Breast epithelium (tissue), 4 donors: ENCODE data around the gene SYT5. TPM values are rescaled to one million over a fixed set of nuclear protein-coding genes. Genes with fewer than 3 reads are reported as not detected.

Source experiments
- DNase-seq, 2 donors: peaks; one replicate each; pipeline ENCODE4 v3.0.0-alpha.2; 2019; ENCODE audit warnings: low spot score in 2 of 2
- H3K27ac ChIP-seq, 2 donors: fragments of 200-600 bp; sonication (generic) in 1 of 2; one replicate each; pipeline ENCODE4 v1.5.1; 2016 to 2019; ENCODE audit warnings: mild to moderate bottlenecking in 1 of 2
- H3K27me3 ChIP-seq, 2 donors: fragments of 200-600 bp; sonication (generic) in 1 of 2; one replicate each; pipeline versions ENCODE4 v1.5.1 to v1.6.0; 2017 to 2019; ENCODE audit warnings: control low read depth in 1 of 2, mild to moderate bottlenecking in 1 of 2
- H3K36me3 ChIP-seq: fragments of 200-600 bp; one replicate; pipeline ENCODE4 v1.5.1; 2019
- H3K4me1 ChIP-seq, 2 donors: fragments of 200-600 bp; sonication (generic); one replicate each; pipeline ENCODE4 v1.5.1; 2016 to 2019; ENCODE audit warnings: control low read depth in 1 of 2
- H3K4me3 ChIP-seq, 3 donors: fragments of 200-600 bp; sonication (generic); 1 replicate in 2 of 3; 2 replicates in 1 of 3; pipeline ENCODE4 v1.5.1; 2016 to 2019; ENCODE audit warnings: mild to moderate bottlenecking in 3 of 3, moderate library complexity in 2 of 3
- H3K9me3 ChIP-seq, 2 donors: fragments of 200-600 bp; sonication (generic) in 1 of 2; one replicate each; pipeline ENCODE4 v1.5.1; 2016 to 2019; ENCODE audit warnings: control low read depth in 1 of 2
- CTCF ChIP-seq, 3 donors: fragments of 450-650 bp; IDR thresholded peaks; one replicate each; pipeline ENCODE4 v1.5.1; 2016 to 2017; ENCODE audit warnings: antibody characterized with exemption in 3 of 3, mild to moderate bottlenecking in 3 of 3, moderate library complexity in 3 of 3
- POLR2A ChIP-seq: fragments of 450-650 bp; IDR thresholded peaks from one replicate; pipeline ENCODE4 v1.6.1; 2016; ENCODE audit warnings: antibody characterized with exemption, mild to moderate bottlenecking, moderate library complexity
- POLR2AphosphoS5 ChIP-seq, 3 donors: sonication (generic); formaldehyde crosslinking; IDR thresholded peaks; one replicate each; pipeline ENCODE4 v1.6.1; 2017; ENCODE audit warnings: antibody characterized with exemption in 3 of 3
- intact Hi-C: fragments of 100-400 bp; cut with DNase I; formaldehyde crosslinking; loops from one replicate; pipeline ENCODE4 v1.15.1; 2023; ENCODE audit warnings: low total_unique reads
- total RNA-seq, 3 donors: library from RNA; depleted of rRNA; stranded (reverse); fragments of >200 nt; gene quantifications; one replicate each; pipeline ENCODE4 v1.1.0, GENCODE V29; 2016

The SYT5 gene
- total RNA-seq, 3 donors from 2014 or later = under 0.01 TPM; not detected in 2

DNA sequence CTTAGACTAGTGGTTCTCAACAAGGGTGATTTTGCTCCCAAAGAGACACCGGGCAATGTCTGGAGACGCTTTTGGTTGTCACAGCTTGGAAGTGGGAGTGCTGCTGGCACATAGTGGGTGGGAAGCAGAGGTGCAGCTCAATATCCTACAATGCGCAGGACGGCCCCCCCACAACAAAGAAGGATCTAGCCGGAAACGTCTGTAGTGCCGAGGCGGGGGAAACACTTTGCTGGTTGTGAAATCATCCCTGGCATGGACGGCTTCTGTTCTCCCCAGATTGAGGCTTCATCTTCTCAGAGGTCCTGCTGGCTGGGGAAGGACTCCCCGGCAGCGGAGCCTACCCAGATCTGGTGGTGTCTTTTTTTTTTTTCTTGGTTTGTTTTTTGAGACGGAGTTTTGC lies 13.4 kb upstream of the SYT5 start:
- H3K27me3 ChIP-seq = peaks cover 0 to 3% of the 10 kb centered on the region in 2 donors
- no peak for DNase-seq
- no peaks in the 10 kb centered on the region for H3K4me1 ChIP-seq
- intact Hi-C loops = no loop called here
- no peaks in the 10 kb centered on the region for H3K36me3 ChIP-seq
- TF ChIP-seq POLR2A (no peak), CTCF (IDR thresholded peaks at IDR 0.05) (no peak), POLR2AphosphoS5 (IDR thresholded peaks at IDR 0.05) (no peak)
- H3K9me3 ChIP-seq = no peaks in the 10 kb centered on the region
- peak overlapping the region in 1 of 2 donors; percentile 38 for H3K27ac ChIP-seq
- no peak overlapping the region for H3K4me3 ChIP-seq

- H3K4me1 ChIP-seq = no peaks in the 10 kb centered on the region
- no peaks in the 10 kb centered on the region for H3K9me3 ChIP-seq
- intact Hi-C loops = no loop called here
- H3K27ac ChIP-seq = peak overlapping the region; percentile 56 to 92
- no peaks in the 10 kb centered on the region for H3K27me3 ChIP-seq
- H3K4me3 ChIP-seq = no peak overlapping the region
- TF ChIP-seq POLR2A = no peak
- TF ChIP-seq POLR2AphosphoS5 (IDR thresholded peaks at IDR 0.05) = peak; percentile 42 to 93 (median 49)
- DNase-seq = peak in 1 of 2 donors; percentile 66
- H3K36me3 ChIP-seq = no peaks in the 10 kb centered on the region
Measured at GRCh38 chr19:55189403-55189835, 9.3 kb upstream of the SYT5 start.

GRCh38 chr19:55188625-55189024 lies 8.5 kb upstream of the SYT5 start:
- intact Hi-C loops = no loop called here
- Histone ChIP-seq H3K27me3 (peaks cover 0 to 1% of the 10 kb centered on the region in 2 donors), H3K9me3 (no peaks in the 10 kb centered on the region), H3K36me3 (no peaks in the 10 kb centered on the region), H3K4me3 (no peak overlapping the region), H3K27ac (peak overlapping the region; percentile 56 to 92), H3K4me1 (no peaks in the 10 kb centered on the region)
- DNase-seq = no peak
- TF ChIP-seq CTCF (IDR thresholded peaks at IDR 0.05) (no peak), POLR2AphosphoS5 (IDR thresholded peaks at IDR 0.05) (no peak), POLR2A (no peak)

DNA sequence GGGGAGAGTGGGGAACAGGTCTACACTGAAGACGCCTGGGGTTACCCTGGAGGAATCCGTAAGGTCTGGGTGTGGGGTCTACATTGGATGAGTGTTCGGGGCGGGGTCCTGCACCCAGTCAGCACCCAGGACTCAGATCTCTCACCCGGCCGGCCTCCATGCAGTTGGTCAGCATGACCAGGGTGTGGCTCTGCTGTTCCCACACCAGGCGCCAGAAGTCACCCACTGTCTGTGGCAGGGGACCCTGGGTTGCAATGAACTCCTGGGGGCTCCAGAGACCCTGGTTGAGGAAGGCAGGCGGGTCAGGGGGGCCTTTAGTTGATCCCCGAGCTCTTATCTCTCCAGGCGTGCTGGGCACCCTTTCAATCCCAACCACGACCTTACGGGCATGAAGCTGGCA lies 6.0 kb upstream of the SYT5 start:
- Histone ChIP-seq H3K4me1 (no peaks in the 10 kb centered on the region), H3K27me3 (peaks cover 0 to 20% of the 10 kb centered on the region in 2 donors), H3K4me3 (no peak overlapping the region), H3K27ac (no peak overlapping the region), H3K36me3 (no peaks in the 10 kb centered on the region), H3K9me3 (no peaks in the 10 kb centered on the region)
- TF ChIP-seq POLR2A (no peak), CTCF (IDR thresholded peaks at IDR 0.05) (no peak), POLR2AphosphoS5 (IDR thresholded peaks at IDR 0.05) (no peak)
- DNase-seq = no peak
- intact Hi-C loops = no loop called here

DNA sequence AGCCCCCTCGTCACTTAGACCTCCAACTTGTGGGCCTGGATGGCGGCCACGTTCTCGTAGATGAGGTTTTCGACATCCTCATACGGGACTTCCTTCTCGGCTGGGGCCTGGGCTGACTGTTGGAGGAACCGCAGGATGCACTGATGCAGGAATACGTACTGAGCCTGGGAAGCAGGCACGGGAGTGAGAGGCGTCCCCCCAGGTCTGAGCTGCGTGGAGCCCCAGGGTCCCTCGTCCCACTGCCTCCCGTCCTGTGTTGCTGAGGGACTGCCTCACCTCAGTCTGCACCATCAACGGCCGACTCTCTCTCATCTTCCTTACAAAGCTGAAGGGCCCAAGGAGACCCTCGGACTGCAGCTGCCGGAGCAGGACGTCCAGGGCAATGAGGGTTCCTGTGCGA lies 1.7 kb upstream of the SYT5 start:
- Histone ChIP-seq H3K27ac (no peak overlapping the region), H3K9me3 (no peaks in the 10 kb centered on the region), H3K27me3 (peaks cover 0 to 62% of the 10 kb centered on the region in 2 donors), H3K4me1 (peaks cover 0 to 4% of the 10 kb centered on the region in 2 donors), H3K36me3 (no peaks in the 10 kb centered on the region), H3K4me3 (no peak overlapping the region)
- TF ChIP-seq POLR2AphosphoS5 (IDR thresholded peaks at IDR 0.05) (no peak), POLR2A (no peak), CTCF (IDR thresholded peaks at IDR 0.05) (no peak)
- intact Hi-C loops = no loop called here
- DNase-seq = no peak
